C4-2B (cell line): ENCODE data around the gene PET100.

Experiments used
- ZFX ChIP-seq: fragments of 450-650 bp; IDR thresholded peaks from 2 replicates; pipeline ENCODE4 v1.6.1; 2017
- TF ChIP-seq, protein P1 (sequence below): fragments of 450-650 bp; conservative IDR thresholded peaks from 2 replicates; pipeline ENCODE4 v1.5.1; 2017; ENCODE audit warnings: mild to moderate bottlenecking

DNA sequence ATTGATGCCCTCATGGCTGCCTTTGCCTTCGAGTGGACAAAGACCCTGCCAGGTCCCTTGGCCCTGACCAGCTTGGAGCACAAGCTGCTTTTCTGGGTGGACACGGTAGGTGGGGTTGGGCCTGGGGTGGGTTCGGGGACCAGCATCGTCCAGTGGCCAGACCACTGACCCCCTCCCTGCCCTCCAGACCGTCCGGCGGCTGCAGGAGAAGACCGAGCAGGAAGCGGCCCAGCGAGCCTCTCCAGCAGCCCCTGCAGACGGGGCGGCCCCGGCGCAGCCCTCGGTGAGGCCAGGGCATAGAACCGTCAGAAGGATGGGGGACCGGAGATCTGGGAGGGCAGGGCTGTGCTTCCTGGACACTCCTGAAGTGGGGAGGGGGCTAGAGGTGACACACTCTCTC lies 23.3 kb upstream of the PET100 start:
- TF ChIP-seq, protein P1, sequence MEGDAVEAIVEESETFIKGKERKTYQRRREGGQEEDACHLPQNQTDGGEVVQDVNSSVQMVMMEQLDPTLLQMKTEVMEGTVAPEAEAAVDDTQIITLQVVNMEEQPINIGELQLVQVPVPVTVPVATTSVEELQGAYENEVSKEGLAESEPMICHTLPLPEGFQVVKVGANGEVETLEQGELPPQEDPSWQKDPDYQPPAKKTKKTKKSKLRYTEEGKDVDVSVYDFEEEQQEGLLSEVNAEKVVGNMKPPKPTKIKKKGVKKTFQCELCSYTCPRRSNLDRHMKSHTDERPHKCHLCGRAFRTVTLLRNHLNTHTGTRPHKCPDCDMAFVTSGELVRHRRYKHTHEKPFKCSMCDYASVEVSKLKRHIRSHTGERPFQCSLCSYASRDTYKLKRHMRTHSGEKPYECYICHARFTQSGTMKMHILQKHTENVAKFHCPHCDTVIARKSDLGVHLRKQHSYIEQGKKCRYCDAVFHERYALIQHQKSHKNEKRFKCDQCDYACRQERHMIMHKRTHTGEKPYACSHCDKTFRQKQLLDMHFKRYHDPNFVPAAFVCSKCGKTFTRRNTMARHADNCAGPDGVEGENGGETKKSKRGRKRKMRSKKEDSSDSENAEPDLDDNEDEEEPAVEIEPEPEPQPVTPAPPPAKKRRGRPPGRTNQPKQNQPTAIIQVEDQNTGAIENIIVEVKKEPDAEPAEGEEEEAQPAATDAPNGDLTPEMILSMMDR = no peak
- no peak for TF ChIP-seq ZFX
